IPS-15b (cell line): ENCODE measurements around the gene OR5M10.
"Not testable (repeated sequence)": the region's sequence is repeated elsewhere in the genome, so short reads cannot be mapped to it uniquely, and the experiment has no call there.

Experiments
- H3K27me3 ChIP-seq: one replicate; pipeline ENCODE4 v1.6.1; 2013; ENCODE audit warnings: low read length; ENCODE audit not compliant: control insufficient read depth, insufficient read depth
- H3K36me3 ChIP-seq: one replicate; pipeline ENCODE4 v1.6.1; 2013; ENCODE audit warnings: low read length; ENCODE audit not compliant: control insufficient read depth, insufficient read depth
- H3K4me1 ChIP-seq: one replicate; pipeline ENCODE4 v1.6.1; 2013; ENCODE audit warnings: mild to moderate bottlenecking, low read length; ENCODE audit not compliant: control insufficient read depth, insufficient read depth
- H3K4me3 ChIP-seq: one replicate; pipeline ENCODE4 v1.5.1; 2013; ENCODE audit warnings: low read depth, low read length
- H3K9ac ChIP-seq: one replicate; pipeline ENCODE4 v1.6.1; 2013; ENCODE audit warnings: low read depth, mild to moderate bottlenecking, low read length
- H3K9me3 ChIP-seq: one replicate; pipeline ENCODE4 v1.6.1; 2013; ENCODE audit warnings: mild to moderate bottlenecking, low read length; ENCODE audit not compliant: control insufficient read depth, insufficient read depth

Gene OR5M10

DNA sequence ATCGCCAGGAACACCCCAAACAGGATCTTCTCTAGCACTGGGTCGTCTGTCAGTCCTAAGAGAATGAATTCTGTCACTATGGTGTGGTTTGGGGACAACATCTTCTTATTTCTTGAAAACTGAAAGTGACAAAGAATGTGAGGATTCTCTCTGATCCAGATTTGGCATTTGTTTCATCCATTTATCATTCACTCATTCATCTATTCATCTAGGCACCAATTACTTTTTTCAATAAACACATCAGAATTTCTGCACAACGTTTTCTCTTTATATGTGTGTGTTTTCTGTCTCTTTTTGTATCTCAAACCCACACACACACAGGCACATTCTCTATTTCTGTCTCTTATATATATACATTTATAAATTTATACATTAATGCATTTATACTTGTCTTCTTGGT, at the start of gene OR5M10:
Gene OR5M10, minus strand, starts transcription at position 101 of the 400 bp plus-strand sequence. Its CDS starts 0 bp downstream, at position 101.
- Histone ChIP-seq H3K4me1 (no peaks in the 10 kb centered on the region), H3K9me3 (no peaks in the 10 kb centered on the region), H3K4me3 (no peak within 1 kb of the TSS), H3K36me3 (no peaks in the 10 kb centered on the region), H3K9ac (no peak within 1 kb of the TSS), H3K27me3 (no peaks in the 10 kb centered on the region)

DNA sequence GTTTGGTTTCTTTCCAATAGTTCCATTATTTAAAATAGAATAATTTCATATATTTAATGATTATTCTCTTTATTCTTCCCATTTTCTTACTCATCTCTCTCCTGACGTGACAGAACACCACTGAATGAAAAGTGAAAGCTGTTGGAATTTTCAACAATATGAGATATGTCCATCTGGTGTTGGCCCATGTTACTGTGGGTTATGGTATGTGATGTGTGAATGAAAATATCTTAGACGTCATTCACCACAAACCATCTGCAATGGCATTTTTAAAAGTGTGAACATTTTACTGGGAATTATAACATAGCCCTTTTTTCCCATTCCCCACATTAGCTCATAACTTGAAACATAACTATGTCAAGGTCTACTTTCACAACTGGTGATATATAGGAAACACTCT, 48.4 kb upstream of the OR5M10 start:
- Histone ChIP-seq H3K36me3 (no peaks in the 10 kb centered on the region), H3K9me3 (no peaks in the 10 kb centered on the region), H3K4me3 (no peak overlapping the region), H3K27me3 (no peaks in the 10 kb centered on the region), H3K9ac (no peak overlapping the region), H3K4me1 (no peaks in the 10 kb centered on the region)

DNA sequence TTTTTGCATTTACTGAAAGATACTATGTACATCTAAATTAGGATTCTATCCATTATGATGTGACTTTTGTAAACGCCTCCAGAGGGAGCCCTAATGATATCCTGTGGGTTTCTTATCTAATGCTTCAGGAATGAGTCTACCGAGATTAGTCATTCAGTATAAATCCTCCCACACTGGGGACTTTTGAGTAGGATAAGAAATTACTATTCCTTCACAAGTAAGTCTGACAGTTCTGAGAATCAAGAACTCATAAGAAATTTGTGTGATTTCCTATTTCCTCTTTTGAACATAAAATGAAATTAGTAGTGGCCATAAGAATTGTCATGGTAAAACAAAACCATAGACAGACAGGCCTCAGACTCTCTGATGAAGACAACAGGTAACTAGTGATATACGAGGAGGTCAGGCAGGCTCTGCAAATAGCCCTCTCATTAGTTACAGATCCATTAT, 47.2 kb upstream of the OR5M10 start:
- Histone ChIP-seq H3K9me3 (no peaks in the 10 kb centered on the region), H3K4me3 (no peak overlapping the region), H3K36me3 (no peaks in the 10 kb centered on the region), H3K27me3 (no peaks in the 10 kb centered on the region), H3K9ac (no peak overlapping the region), H3K4me1 (no peaks in the 10 kb centered on the region)

DNA sequence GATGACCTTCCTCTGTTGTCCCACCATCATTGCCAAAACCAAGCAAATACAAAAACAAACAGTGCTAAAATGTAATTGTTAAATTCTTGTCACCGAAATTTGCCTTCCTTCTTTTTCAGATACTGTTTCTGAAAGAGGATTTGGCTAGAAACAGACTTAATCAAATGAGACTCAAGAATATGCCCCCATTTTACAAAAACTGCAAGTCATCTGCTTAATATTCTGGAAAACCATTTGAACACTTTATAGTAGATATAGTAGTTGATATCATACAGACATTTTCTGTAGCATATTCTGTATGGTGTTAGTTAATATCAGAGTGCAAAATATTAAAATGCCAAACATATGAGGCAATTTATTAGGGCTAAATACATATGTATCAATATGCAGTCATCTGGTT, 33.7 kb upstream of the OR5M10 start:
- H3K4me1 ChIP-seq = no peaks in the 10 kb centered on the region
- no peak overlapping the region for H3K9ac ChIP-seq
- H3K4me3 ChIP-seq = no peak overlapping the region
- no peaks in the 10 kb centered on the region for H3K36me3 ChIP-seq
- H3K27me3 ChIP-seq = no peaks in the 10 kb centered on the region
- H3K9me3 ChIP-seq = no peaks in the 10 kb centered on the region

DNA sequence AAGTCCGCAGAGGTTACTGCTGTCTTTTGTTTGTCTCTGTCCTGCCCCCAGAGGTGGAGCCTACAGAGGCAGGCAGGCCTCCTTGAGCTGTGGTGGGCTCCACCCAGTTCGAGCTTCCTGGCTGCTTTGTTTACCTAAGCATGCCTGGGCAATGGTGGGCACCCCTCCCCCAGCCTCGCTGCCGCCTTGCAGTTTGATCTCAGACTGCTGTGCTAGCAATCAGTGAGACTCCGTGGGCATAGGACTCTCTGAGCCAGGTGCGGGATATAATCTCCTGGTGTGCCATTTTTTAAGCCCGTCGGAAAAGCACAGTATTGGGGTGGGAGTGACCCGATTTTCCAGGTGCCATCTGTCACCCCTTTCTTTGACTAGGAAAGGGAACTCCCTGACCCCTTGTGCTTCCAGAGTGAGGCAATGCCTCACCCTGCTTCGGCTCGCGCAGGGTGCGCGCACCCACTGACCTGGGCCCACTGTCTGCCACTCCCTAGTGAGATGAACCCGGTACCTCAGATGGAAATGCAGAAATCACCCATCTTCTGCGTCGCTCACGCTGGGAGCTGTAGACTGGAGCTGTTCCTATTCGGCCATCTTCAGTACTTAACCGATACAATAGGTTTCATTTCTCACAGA, 14.7 kb upstream of the OR5M10 start:
- peaks cover 11% of the 10 kb centered on the region for H3K9me3 ChIP-seq
- H3K4me3 ChIP-seq, H3K9ac ChIP-seq, H3K36me3 ChIP-seq, H3K4me1 ChIP-seq, H3K27me3 ChIP-seq: not testable (repeated sequence)

DNA sequence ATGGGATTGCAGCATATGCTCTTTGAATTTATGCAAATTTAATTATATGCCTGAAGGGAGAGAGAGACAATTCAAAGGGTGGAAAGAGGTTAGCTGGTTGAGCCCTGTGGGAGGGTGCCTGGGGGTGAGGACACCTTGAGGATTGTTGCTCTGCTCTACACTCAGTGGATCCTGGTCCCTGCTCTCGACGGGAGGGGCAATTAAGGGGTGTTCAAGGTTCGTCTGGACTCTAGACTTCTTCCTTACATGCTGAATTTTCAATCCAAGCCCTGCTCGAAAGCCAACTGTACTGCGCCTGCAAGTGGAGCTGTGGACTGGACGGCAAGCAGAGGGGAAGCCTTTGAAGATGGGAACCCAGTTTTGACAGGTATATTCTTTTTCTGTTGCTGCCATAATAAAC, 18.9 kb downstream of the OR5M10 start:
- H3K9me3 ChIP-seq = no peaks in the 10 kb centered on the region
- no peak overlapping the region for H3K4me3 ChIP-seq
- H3K27me3 ChIP-seq = no peaks in the 10 kb centered on the region
- H3K9ac ChIP-seq = no peak overlapping the region
- H3K36me3 ChIP-seq = no peaks in the 10 kb centered on the region
- no peaks in the 10 kb centered on the region for H3K4me1 ChIP-seq

DNA sequence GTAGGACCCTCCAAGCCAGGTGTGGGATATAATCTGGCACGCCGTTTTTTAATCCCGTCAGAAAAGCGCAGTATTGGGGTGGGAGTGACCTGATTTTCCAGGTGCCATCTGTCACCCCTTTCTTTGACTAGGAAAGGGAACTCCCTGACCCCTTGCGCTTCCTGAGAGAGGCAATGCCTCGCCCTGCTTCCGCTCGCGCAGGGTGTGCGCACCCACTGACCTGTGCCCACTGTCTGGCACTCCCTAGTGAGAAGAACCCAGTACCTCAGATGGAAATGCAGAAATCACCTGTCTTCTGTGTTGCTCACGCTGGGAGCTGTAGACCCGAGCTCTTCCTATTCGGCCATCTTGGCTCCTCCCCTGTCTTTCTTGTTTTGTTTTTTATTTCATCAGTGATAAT, 22.8 kb downstream of the OR5M10 start:
- not testable (repeated sequence) for H3K36me3 ChIP-seq, H3K27me3 ChIP-seq, H3K9me3 ChIP-seq, H3K9ac ChIP-seq, H3K4me3 ChIP-seq, H3K4me1 ChIP-seq

DNA sequence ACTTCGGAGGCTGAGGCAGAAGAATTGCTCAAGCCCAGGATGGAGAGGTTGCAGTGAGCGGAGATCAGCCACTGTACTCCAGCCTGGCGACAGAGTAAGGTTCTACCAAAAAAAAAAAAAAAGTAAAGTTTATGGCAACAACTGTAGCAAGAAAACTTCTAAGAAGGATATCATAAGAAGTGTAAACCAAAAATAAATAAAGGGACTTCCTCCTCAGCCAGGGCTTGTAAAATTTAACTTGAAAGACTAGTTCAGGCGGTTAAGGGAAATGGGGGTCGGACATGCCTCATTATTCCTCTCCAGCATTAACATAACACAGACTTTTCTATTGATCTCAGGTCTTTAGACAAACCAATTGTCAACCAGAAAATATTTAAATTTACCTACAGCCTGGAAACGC, 32.0 kb downstream of the OR5M10 start:
- Histone ChIP-seq H3K9ac (no peak overlapping the region), H3K4me1 (no peaks in the 10 kb centered on the region), H3K9me3 (no peaks in the 10 kb centered on the region), H3K36me3 (no peaks in the 10 kb centered on the region), H3K27me3 (no peaks in the 10 kb centered on the region), H3K4me3 (no peak overlapping the region)

DNA sequence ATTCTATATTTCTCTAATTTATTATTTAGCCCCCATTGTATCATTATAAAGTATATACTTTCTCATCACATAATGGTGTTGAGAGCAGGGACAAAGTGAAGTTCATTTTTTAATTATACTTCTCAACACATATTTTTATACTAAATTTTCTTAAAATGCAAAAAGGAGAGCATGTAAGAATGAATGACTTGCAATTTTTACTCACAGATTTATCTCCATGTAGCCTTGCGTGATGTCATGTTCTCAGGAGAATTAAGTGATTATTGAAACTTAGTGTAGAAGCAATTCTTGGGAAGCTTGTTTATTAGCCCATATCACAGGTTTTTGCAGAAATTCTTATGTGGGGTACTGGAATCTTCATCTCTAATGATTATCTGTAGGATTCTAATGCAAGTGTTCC, 33.8 kb downstream of the OR5M10 start:
- Histone ChIP-seq H3K27me3 (no peaks in the 10 kb centered on the region), H3K9ac (no peak overlapping the region), H3K4me3 (no peak overlapping the region), H3K9me3 (no peaks in the 10 kb centered on the region), H3K4me1 (no peaks in the 10 kb centered on the region), H3K36me3 (no peaks in the 10 kb centered on the region)

DNA sequence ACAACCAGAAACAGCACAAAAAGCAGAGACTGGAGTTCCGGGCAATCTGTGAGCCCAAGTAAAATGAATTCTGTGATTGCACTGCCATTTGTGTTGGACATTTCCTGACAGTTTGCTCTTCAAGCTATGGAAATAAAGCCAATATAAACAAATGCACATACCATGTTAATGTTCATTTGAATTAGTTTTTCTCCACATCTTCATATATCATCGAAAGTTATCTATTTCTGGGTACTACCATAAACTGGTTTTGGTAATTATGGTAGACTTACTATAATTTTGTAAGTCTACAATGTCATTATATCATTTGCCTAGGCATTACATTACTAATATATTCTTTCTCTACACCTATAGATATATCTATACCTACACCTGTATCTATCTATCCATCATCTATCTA, 34.4 kb downstream of the OR5M10 start, which contains the start of gene OR5M11:
Gene OR5M11, minus strand, starts transcription at position 101 of the 400 bp plus-strand sequence. Its CDS starts 0 bp downstream, at position 101.
- Histone ChIP-seq H3K9me3 (no peaks in the 10 kb centered on the region), H3K4me3 (no peak within 1 kb of the TSS), H3K9ac (no peak within 1 kb of the TSS), H3K4me1 (no peaks in the 10 kb centered on the region), H3K27me3 (no peaks in the 10 kb centered on the region), H3K36me3 (no peaks in the 10 kb centered on the region)

DNA sequence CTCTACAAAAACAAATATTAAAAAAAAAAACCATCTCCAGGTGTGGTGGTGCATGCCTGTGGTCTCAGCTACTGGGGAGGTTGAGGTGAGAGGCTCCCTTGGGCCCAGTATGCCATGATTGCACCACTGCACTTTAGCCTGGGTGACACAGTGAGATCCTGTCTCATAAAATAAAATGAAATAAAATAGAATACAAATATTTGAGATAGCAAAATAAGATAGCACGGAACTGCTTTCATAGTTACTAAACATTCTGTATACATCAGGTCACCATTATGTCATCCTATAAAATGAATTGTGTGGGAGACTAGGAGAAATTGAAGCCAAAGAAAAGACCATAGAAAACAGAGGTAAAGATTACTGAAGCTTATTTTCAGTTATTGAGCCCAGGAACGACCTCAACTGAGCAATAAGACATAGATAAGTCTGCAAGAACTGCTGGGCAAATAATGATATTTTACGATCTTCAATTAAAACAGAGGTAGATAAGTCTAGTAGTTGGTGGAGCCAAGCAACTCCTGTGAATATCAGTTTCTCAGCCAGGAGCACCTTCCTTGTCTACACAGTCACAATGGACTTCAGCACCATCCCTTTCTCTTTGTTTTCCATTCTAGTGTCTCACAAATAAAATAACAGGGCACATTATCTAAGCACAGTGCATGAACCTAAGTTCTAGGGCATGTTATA, 44.3 kb downstream of the OR5M10 start:
- Histone ChIP-seq H3K4me1 (no peaks in the 10 kb centered on the region), H3K9me3 (no peaks in the 10 kb centered on the region), H3K36me3 (no peaks in the 10 kb centered on the region), H3K9ac (no peak overlapping the region), H3K4me3 (no peak overlapping the region), H3K27me3 (no peaks in the 10 kb centered on the region)

DNA sequence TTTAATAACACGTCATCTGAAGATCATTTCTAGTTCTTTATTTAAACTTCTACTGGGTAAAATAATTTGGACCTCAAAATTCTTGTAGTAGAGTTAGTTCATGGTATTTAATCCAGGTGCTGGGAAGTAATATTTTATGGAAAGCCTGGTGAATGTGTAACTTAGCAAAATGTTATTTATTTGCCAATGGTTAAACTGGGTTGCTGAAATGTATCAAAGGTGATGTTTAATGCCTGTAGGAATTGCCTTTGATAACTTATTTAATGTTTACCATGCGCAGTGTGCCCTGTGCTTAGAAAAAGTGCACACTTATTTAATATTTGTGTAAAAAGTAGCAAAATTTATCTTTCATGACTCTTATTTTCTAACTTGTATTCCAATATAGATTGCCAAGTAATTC, 45.7 kb downstream of the OR5M10 start:
- no peak overlapping the region for H3K4me3 ChIP-seq
- no peaks in the 10 kb centered on the region for H3K4me1 ChIP-seq
- no peaks in the 10 kb centered on the region for H3K27me3 ChIP-seq
- H3K9ac ChIP-seq = no peak overlapping the region
- no peaks in the 10 kb centered on the region for H3K36me3 ChIP-seq
- no peaks in the 10 kb centered on the region for H3K9me3 ChIP-seq
